CD4-positive, alpha-beta T cell treated with Interleukin-15 for 4 hours (primary cell): Measurements from ENCODE around the gene ARHGAP6.

Experiments used
- DNase-seq: peaks from one replicate; pipeline ENCODE4 v3.0.0-alpha.2; 2020; ENCODE audit warnings: low spot score

The ARHGAP6 gene, protein sequence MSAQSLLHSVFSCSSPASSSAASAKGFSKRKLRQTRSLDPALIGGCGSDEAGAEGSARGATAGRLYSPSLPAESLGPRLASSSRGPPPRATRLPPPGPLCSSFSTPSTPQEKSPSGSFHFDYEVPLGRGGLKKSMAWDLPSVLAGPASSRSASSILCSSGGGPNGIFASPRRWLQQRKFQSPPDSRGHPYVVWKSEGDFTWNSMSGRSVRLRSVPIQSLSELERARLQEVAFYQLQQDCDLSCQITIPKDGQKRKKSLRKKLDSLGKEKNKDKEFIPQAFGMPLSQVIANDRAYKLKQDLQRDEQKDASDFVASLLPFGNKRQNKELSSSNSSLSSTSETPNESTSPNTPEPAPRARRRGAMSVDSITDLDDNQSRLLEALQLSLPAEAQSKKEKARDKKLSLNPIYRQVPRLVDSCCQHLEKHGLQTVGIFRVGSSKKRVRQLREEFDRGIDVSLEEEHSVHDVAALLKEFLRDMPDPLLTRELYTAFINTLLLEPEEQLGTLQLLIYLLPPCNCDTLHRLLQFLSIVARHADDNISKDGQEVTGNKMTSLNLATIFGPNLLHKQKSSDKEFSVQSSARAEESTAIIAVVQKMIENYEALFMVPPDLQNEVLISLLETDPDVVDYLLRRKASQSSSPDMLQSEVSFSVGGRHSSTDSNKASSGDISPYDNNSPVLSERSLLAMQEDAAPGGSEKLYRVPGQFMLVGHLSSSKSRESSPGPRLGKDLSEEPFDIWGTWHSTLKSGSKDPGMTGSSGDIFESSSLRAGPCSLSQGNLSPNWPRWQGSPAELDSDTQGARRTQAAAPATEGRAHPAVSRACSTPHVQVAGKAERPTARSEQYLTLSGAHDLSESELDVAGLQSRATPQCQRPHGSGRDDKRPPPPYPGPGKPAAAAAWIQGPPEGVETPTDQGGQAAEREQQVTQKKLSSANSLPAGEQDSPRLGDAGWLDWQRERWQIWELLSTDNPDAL (N-terminal part only)

DNA sequence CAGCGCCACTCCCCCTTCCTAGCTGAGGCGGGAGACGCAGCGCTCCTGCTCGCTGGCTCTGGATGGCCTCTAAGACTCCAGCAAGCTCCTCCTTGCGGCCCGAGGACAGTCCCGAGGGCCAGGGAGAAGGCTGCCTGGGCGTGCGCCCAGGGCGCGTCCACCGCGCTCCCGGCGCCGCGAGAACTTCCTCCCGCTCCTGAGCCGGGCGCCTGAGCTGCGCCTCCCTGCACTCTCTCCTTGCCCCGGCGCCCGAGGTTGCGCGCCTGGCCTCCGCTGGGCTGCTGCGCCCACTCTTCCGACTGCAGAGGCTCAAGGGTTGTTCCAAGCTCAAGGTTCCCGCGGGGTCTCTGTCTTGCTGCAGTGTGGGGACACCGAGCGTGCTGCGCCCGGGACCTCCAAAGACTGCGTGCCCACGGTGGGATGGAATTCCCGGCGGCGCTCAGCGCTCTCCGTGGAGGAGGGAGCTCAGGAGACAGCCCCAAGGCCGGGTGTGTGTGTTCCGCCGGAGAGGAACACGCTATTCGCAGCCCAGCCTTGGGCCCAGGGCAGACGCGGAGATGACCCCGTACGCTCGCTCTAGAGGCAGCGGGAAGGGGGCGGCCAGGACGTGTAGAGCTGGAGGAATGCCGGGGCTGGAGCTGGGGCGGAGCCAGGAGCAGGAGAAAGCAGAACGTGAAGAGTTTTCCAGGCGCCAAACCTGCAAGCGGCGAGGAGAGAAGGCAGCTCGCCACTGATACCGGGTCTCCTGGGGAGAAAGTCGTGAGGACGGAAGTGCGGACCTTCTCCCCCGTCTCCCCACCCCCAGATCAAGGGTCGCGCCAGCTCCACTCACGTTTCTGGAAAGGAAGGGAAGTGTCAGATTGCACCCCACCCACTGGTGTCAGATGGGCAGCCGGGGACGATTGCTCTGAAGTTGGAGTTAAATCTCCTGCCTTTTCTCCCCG is at the start of gene ARHGAP6:
Gene ARHGAP6, minus strand, starts transcription at position 753 of the 944 bp plus-strand sequence. CDS start 1,092 bp downstream, outside the sequence.
- no peak for DNase-seq

DNA sequence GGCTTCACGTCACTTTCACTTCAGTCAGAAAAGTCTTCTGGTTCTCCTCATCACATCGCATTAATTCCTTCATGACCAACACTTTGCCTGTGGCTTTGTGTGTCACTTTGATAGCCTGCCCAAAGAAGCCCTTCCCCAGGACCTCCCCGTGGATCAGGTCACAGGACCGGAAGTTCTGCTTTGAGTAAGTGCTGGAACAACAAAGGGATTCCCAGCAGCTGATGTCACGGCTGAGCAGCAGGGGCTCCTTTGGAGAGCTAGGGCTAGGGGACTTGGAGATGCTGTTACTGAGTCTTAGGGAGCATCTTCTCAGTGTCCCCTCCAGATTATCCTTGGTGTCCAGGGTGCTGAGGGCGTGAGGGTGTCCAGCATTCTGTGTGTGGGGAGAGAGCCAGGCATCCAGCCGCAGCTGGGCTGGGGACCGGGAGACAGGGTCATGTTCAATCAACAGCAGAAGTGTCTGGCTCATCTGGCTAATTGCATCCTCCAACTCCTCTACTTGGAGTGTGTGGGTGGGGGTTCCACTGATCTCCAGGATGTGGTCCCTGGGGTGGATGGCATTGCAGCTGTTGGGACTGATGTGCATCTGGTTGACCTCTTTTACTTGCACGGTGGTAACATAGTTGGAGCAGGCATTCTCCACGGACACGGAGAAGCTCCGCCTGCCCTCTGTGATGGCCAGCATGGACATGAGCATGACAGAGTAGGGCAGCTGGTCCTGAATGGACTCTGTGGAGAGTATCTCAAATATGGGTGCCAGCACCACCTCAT is 39.2 kb upstream of the ARHGAP6 start:
- DNase-seq = no peak

DNA sequence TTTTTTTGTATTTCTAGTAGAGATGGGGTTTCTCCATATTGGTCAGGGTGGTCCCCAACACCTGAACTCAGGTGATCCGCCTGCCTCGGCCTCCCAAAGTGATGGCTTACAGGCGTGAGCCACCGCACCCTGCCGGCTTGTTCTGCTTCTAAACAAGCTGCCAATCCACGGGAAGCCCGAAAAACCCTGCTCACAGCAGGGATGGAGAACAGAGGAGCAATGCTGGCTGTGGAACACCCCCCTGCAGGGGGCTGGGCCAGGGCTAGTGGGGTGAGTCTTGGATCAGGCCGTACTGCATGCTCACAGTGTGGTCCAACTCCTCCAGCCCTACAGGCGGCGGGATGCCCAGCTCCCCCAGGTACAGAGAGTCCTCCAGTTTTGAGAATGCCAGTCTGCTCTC is 38.1 kb upstream of the ARHGAP6 start:
- DNase-seq = no peak

DNA sequence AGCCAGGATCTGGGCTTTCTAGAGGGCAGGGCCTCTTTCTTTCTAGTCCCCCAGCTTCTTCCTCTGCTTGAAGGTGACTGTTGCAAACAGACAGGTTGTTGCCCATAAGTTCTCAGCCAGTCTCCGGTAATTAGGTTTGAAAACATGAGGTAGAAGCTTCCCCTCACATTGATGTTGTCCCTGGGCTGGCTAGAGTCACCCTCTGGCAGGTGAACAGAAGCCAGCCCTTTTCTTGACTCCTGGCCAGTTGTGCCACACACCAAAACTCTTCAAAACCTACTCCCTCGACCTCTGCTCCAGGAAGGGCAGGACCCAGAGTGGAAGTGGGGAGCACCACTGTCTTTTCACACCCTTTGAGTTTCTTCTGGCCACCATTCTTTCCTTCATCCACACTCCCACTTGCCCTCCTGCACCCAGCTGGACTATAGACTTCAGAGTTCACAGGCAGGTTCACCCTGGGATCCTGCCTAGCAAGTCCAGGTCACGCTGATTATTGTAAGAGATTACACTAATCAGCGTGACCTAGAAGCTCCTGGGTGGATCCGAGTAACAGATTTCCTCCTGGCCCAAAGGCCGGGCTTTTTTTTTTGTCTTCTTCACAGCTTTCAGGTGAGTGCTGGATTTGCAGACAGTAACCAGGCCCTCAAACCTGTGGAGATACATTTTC is 37.4 kb upstream of the ARHGAP6 start:
- no peak for DNase-seq

DNA sequence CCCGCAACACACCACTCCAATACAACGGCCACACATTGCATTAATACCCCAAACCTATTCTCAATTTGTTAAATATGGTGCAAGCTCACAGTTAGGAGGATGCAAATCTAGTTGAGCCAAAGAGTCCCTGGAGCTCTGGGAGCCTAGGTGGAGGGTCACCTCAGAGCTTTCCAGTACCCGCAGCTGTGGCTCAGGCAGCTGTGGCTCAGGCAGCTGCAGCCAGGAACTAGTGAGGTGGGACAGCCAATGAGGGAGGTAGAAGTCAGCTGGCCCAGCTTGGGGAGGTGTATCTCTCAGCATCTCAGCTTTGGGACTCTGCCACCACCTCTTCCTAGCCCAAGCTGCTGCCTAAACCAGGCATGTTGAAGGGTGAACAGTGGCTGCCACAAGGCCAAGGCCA is 36.7 kb upstream of the ARHGAP6 start:
- DNase-seq = no peak

DNA sequence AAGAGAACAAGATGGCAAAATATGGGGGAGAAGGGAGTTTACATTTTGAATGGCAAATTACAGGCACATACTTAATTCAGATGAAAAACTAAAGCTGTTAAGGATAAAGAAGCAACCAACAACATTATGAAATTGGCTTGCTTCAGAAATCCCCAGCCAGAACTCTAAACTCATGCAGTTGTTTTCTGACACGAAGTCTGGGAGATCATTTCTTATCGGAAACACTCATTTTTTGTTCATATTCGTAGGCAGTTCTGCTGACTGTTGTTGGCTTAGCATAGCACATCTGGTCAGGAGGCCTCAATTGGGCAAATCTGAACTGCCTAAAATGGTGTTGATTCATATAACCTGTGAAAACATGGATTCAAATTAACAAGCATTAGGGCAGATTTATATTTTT is 33.0 kb upstream of the ARHGAP6 start:
- DNase-seq = no peak

DNA sequence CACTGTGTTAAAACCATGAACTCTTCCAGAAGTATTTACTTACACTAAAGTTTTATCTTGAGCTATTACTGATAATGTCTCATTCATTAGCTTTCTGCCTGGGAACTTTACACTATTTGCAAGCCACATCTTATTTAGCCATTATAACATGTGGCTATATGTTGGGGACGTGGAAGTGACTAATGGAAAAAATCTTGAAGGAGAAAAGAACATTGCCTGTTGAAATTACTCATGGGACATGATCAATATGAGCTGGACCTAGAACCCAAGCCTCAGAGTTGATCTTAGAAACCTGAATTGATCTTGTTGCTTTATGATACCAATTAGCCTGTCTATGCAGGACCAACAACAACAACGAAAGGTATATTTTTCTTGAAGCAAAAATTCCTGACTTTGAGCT is 22.5 kb upstream of the ARHGAP6 start:
- no peak for DNase-seq

DNA sequence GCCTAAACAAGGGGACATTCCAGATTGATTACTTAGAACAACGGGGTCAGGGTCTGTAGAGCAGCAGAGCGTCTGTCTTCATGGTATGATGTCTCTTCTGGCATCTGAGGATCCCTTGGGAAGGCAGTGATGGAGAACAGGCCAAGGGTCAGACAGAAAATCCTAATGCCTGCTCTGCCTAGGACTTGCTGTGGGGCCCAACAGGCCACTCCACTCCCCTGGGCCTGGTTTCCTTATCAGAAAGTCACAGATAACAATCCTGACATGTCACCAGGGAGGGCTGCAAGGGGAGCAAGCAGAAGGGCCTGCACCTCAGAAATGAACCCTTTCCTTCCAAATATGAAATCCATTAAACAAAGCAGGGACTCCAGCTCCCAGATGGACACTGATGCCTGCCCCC is 21.4 kb upstream of the ARHGAP6 start:
- DNase-seq = no peak

DNA sequence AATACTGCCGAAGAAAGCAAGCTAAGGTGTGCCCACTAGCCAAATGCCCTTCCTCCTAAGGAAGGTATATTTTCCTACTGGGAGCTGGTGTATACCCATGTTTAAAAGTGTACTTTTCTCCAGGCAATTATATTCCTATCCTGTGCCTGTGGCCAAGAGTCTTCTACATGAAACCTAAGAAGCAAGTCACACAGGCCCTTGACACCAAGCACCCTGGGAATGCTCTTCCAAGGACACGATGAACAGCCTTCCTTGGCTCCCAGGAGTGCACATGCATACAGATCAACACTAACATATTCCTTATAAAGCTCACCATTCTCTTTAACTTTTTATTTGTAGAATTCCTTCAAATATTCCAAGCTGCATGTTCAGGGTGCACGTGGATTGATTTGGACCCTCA is 17.3 kb upstream of the ARHGAP6 start:
- DNase-seq = no peak

DNA sequence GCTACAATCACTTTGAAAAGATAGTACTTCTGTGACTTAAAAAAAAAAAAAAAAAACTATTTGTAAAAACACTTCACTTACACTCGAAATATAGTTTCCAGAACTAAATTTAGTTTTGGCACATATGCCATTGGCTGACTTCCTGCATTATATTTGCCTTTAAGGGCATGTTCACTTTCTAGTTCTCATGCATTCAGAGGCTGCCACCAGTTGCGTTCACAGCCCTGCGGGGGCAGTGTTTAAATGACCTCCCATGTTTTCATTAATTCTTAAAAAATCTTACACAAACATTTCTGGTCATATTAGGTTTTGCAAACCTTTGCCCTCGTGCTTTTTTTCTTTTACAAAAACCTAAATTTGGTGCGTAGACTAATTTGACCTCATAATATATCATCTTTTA is 12.4 kb upstream of the ARHGAP6 start:
- DNase-seq = no peak

DNA sequence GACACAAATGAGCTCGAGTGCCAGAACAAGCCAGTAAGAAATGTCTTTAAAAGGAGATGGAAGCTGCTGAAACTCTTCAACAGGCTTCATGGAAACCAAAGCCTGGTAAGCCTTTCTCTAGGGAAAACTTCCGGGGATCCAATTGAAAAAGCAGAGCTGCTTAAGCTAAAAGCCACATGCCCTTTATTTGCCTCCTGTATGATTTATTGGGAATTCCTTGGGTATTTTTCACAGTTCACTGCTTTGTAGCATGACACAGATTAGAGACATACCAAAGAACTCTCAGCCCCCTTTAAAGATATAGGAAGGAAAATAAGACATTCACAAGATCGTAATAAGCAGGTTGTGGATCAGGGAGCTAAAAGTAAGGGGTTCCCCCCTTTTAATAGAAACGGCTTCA is 6.5 kb upstream of the ARHGAP6 start:
- no peak for DNase-seq

DNA sequence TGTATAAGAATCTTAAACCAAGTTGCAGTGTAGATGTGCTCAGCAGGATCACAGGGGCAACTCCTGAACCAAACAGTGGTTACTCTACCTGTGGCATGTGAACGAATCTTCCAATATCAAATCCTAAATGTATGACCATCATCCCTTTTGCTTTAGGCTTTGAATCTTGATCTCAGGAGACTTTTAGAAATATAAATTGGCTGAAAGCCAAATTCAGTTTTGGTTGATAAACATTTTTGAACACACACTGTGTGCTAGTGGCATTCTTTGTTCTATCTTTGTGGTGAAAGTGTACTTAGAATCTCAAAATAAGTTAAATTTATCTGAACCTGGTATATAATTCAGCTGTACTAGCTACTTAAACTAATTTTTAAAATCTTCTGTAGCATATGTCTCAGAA is 4.6 kb upstream of the ARHGAP6 start:
- no peak for DNase-seq

DNA sequence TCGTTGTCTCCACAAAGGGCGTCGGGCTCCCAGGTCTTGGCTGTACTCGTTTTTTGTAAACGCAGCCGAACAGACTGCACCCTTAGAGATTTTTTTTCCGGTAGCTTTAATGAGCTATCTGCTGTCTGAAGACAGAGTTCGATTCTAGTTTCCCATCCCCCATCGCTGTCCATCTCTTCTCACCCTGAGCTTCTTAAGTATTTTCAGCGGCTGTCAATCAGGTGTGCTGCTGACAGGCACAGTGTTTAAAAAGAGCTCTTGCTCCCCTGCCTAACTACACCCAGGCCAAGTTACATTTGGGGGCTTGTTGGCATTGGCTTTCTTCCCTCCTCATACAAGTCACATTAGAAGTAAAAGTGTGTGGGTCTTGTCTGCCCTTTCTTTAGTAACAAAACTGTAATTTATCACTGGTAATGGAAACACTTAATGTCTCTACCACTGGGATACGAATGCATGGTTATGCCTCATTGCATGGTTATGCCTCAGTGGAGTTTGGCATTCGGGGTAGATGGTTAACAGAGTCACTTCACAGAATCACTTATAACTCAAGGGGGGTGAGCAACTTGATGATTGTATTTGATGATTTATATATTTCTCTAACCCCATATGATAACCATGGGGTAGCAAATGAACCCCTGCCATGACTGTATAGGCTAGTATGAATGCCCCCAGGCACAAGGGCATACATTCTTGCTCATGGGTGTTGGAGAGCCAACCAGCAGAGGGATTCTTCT is 1.4 kb upstream of the ARHGAP6 start:
- no peak for DNase-seq

DNA sequence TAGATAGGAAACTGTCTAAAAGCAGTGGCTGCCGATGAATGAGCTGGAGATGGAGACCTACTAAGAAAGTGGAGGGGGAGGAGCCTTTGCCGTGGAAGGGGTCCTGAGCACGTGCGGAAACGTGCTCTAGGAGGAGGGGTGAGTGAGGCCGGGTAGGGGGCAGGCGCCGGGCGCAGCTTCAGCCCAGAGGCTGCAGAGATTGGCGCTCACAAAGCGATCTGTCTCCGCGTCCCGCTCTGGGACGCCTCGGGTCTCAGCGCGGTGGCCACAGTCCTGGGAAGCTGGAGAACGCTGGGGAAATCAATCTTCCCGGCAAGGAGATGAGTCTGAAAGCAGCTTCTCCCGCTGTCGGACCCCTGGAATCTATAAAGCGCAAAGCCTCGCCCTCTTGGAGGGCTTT is 444 bp upstream of the ARHGAP6 start:
- DNase-seq = no peak

DNA sequence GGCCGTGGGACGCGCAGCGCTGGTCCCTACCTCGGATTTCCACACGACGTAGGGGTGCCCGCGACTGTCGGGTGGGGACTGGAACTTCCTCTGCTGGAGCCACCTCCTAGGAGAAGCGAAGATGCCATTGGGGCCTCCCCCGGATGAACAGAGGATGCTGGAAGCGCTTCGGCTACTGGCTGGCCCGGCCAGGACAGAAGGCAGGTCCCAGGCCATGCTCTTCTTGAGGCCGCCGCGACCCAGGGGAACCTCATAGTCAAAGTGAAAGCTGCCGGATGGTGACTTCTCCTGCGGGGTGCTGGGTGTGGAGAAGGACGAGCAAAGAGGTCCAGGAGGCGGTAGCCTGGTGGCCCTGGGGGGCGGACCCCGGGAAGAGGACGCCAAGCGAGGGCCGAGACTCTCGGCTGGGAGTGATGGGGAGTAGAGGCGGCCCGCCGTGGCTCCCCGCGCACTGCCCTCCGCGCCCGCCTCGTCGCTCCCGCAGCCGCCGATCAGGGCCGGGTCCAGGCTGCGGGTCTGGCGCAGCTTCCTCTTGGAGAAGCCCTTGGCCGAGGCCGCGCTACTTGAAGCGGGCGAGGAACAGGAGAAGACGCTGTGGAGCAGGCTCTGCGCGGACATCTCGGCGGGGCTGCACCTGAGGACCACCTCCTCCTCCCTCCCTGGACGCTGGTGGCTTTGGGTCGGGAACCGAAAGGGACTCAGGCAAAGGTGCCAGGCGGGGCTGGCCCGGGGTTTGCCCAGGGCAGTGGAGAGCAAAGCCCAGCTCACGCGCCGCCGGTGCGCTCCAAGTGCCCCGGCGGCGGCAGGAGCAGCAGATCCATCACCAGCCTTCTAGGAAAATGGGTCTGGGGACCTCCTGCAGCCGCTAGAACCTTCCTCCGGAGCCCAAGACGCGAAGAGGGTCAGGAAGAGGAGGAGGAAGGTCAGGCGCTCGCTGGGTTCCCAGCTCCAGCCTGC is 1.2 kb downstream of the ARHGAP6 start:
- no peak for DNase-seq

DNA sequence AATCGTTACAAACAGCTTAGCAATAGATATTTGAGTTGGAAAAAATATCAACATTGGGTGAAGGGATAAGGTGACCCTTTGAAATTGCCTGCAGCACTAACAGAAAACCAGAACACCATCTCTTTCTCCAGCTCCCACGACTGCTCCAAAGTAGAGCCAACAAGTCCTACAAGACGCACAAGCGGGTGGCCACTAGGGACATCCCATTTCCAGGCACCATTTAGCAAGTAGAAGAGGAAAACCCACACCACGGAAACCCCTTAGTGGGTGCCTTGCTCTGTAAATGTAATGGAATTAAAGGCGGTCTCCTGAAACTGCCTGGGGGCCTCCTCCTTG is 1.9 kb downstream of the ARHGAP6 start:
- no peak for DNase-seq

DNA sequence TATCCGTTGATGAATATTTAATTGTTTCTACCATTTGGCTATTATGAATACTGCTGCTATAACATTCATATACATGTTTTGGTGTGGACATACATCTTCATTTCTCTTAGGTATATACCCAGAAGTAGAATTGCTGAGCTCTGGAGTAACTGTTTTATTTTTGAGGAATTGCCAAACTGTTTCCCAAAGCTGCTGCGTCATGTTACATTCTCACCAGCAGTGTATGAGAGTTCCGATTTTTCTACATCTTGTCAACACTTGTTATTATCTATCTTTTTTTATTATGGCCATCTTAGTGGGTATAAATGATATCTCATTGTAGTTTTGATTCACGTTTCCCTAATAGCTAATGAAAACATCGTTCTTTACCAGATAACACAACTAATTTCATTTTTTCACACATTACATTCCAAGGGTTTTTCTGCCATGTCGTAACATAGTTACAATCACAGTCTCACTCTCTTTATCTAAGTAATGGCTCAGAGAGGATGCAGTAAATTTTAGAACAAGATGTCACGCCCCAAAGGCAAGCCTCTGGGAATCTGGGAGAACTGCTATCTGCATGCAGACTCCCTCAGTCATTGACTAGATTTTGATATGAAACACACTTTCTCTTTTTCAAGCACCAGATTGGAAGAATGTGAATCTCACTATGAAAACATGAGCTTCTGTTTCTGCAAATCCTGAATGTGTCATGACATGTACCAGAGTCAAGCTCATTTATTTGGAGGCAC is 10.3 kb downstream of the ARHGAP6 start:
- DNase-seq = no peak
